NB4 (cell line): Measurements from ENCODE around the gene ANP32E.
"Not testable (repeated sequence)": the region's sequence is repeated elsewhere in the genome, so short reads cannot be mapped to it uniquely, and the experiment has no call there.

Experiments used
- DNase-seq: peaks from one replicate; pipeline ENCODE4 v3.0.0; 2010; ENCODE audit warnings: low read depth
- H3K4me3 ChIP-seq: one replicate; pipeline ENCODE4 v1.5.1; 2011; ENCODE audit warnings: mild to moderate bottlenecking, low read depth, low read length, moderate library complexity
- CTCF ChIP-seq: IDR thresholded peaks from one replicate; pipeline ENCODE4 v1.5.1; 2012; ENCODE audit warnings: low read depth, low read length
- MAX ChIP-seq: IDR thresholded peaks from 2 replicates; pipeline ENCODE4 v1.6.1; 2011; ENCODE audit warnings: low read depth, low read length
- MYC ChIP-seq: IDR thresholded peaks from 2 replicates; pipeline ENCODE4 v1.6.1; 2011; ENCODE audit warnings: low read depth, low read length
- POLR2A ChIP-seq: IDR thresholded peaks from 2 replicates; pipeline ENCODE4 v1.6.1; 2011; ENCODE audit warnings: mild to moderate bottlenecking; ENCODE audit not compliant: insufficient read length; ENCODE audit errors: extremely low read depth

Gene ANP32E

DNA sequence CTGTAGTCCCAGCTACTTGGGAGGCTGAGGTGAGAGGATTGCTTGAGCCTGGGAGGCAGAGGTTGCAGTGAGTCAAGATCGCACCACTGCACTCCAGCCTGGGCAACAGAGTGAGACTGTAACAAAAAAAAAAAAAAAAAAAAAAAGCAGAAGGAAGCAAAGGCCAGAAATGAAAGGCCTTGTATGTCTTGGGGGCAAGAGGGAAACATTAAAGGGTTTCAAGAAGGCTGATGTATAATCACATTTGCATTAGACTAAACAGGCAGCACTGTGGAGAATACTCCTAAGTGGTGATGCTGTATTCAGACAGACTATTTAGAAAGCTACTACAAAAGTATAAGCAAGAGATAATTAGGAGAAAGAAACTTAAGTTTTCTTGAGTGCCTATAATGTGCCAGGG is 10.4 kb downstream of the ANP32E start:
- no peak overlapping the region for H3K4me3 ChIP-seq
- DNase-seq = no peak
- no peak for TF ChIP-seq MAX
- no peak for TF ChIP-seq POLR2A
- TF ChIP-seq CTCF = no peak
- no peak for TF ChIP-seq MYC

GRCh38 chr1:150224983-150225382 is 10.9 kb downstream of the ANP32E start:
- H3K4me3 ChIP-seq = no peak overlapping the region
- no peak for DNase-seq
- no peak for TF ChIP-seq MYC
- no peak for TF ChIP-seq MAX
- no peak for TF ChIP-seq POLR2A
- no peak for TF ChIP-seq CTCF

DNA sequence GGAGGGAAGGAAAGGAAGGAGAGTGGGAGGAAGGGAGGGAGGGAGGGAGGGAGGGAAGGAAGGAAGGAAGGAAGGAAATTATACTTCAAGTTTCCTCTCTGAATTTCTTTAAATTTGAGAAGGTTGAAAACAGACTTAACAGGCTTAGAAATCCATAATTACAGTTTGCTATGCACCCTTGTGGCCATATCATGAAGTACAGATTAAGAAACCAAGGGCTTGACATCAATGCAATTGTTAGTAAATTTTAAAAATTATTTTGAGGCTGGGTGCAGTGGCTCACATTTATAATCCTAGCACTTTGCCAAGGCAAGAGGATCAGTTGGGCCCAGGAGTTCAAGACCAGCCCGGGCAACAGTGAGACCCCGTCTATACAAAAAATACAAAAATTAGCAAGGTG is 14.4 kb downstream of the ANP32E start:
- TF ChIP-seq POLR2A (no peak), CTCF (peak; percentile 32)
- peak; percentile 40 for DNase-seq
- no peak overlapping the region for H3K4me3 ChIP-seq

DNA sequence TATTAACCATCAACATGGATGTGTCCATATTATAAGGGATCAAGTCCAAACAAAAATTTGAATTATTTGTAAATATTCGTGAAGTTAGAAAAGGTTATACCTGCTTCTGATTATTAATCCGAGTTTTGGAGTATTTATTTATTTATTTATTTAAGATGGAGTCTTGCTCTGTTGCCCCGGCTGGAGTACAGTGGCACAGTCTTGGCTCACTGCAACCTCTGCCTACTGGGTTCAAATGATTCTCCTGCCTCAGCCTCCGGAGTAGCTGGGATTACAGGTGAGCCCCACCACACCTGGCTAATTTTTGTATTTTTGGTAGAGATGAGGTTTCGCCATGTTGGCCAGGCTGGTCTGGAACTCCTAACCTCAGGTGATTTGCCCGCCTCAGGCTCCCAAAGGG is 20.1 kb downstream of the ANP32E start:
- not testable (repeated sequence) for DNase-seq, H3K4me3 ChIP-seq

GRCh38 chr1:150214099-150214756 is 21.7 kb downstream of the ANP32E start:
- peak overlapping the region; percentile 64 for H3K4me3 ChIP-seq

DNA sequence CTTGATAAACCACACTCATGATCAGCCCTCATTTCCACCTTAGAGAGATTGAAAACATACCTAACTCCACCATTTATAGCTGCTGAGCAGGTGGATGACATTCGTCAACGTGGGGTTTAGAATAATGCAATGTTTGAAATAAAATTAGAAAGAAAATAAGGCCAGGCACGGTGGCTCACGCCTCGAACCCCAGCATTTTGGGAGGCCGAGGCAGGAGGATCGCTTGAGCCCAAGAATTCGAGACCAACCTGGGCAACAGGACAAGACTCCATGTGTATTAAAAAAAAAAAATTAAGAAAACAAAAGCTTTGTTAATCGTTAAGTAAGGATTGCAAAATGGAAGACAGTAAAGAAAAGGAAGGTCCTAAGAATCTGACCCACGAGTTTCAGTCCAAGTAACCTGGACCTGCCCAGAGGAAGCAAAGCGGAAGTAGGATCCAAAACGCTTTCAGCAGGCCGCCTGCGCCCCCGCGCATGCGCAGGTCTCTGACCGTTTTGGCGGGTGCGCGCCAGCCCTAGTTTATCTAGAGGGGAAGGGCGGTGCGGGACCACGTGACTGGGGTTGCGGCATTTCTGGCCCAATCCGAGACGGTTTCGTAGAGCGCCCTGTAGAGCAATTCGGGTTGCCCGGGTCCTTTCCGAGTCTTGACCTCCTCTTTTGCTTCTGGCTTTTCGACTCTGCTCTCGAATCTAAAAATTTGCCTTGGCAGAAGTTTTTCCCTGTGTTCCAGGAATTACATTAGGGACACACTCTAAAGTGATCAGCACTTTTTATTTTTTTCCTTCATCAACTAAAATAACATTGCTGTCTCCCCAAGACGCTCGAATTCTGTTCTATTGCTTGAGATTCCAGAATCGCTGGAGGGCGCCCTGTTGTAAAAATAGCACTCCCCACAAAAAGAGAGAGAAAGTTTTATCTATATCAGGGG is 22.5 kb downstream of the ANP32E start:
- peak; percentile 97 for DNase-seq
- peak; percentile 57 for TF ChIP-seq POLR2A
- TF ChIP-seq MYC = 0 out of 2 replicates have a peak, but pooled peaks have one; percentile 25
- peak; percentile 37 for TF ChIP-seq CTCF
- peak; percentile 99 for TF ChIP-seq MAX
- peak overlapping the region; percentile 64 for H3K4me3 ChIP-seq

More at GRCh38 chr1:150214099-150214756, 21.7 kb downstream of the ANP32E start:
- DNase-seq = not testable (repeated sequence)

- no peak for TF ChIP-seq POLR2A
- TF ChIP-seq CTCF = no peak
- no peak for TF ChIP-seq MYC
- TF ChIP-seq MAX = no peak
- H3K4me3 ChIP-seq = no peak overlapping the region
- no peak for DNase-seq
Measured at GRCh38 chr1:150212070-150212469, 23.8 kb downstream of the ANP32E start.
